Esophagus muscularis mucosa (tissue), 4 donors: ENCODE results near the gene TUBAL3.

Experiments used
- CTCF ChIP-seq, 3 experiments: fragments of 200-600 bp in 2 of 3; fragments of 450-650 bp in 1 of 3; sonication (generic) in 2 of 3; IDR thresholded peaks; one replicate each; pipeline ENCODE4 v1.5.1; 2017 to 2019; ENCODE audit warnings: antibody characterized with exemption in 3 of 3, mild to moderate bottlenecking in 2 of 3, moderate library complexity in 1 of 3
- EP300 ChIP-seq: sonication (generic); formaldehyde crosslinking; IDR thresholded peaks from one replicate; pipeline ENCODE4 v1.6.1; 2017; ENCODE audit warnings: antibody characterized with exemption
- POLR2A ChIP-seq: fragments of 450-650 bp; IDR thresholded peaks from one replicate; pipeline ENCODE4 v1.6.1; 2017; ENCODE audit warnings: antibody characterized with exemption, moderate library complexity, mild to moderate bottlenecking, low read depth
- POLR2AphosphoS5 ChIP-seq, 2 donors: sonication (generic); formaldehyde crosslinking; IDR thresholded peaks; one replicate each; pipeline ENCODE4 v1.6.1; 2017; ENCODE audit warnings: antibody characterized with exemption in 2 of 2

GRCh38 chr10:5381187-5381586, 23.4 kb downstream of the TUBAL3 start:
- TF ChIP-seq CTCF (IDR thresholded peaks at IDR 0.05) (no peak), EP300 (no peak), POLR2AphosphoS5 (IDR thresholded peaks at IDR 0.05) (no peak), POLR2A (no peak)
